ENCODE results near the gene ADAMTS7.
A peak's percentile ranks its signal among the peaks of the same experiment; 100 is the strongest.
"Not testable (repeated sequence)": the region's sequence is repeated elsewhere in the genome, so short reads cannot be mapped to it uniquely, and the experiment has no call there.

The ADAMTS7 gene

DNA sequence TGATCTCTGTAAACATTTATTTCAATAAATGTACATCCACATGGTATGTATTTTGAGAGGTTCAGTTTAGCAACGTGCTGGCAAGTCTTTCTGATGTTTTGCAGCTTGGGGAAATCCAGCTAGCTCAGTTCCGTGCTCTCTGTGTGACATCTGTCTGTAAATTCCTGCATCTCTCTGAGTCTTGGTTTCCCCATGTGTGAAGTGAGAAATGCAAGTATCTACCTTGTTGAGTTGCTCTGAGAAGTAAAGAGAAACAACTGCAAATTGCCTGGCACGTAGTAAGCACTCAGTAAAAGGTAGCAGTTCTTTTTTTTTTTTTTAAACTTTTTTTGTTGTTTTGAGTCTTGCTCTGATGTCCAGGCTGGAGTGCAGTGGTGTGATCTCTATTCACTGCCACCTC lies 31.3 kb upstream of the ADAMTS7 start:
- Histone ChIP-seq H3K27me3 (no peaks in the 10 kb centered on the region), H3K36me3 (no peaks in the 10 kb centered on the region), H3K4me1 (peaks cover 21 to 26% (median 22%) of the 10 kb centered on the region in 10 experiments), H3K4me2 (no peak overlapping the region), H4K20me1 (no peaks in the 10 kb centered on the region; a peak in 1 of 22 replicates), H3K4me3 (no peak overlapping the region), H3K27ac (0 out of 22 replicates have a peak overlapping the region, but pooled peaks of 1 of the 11 experiments have one; percentile 81), H3K9ac (no peak overlapping the region), H3K9me3 (replicated peaks in 1 of 11) (no peaks in the 10 kb centered on the region)
- no peak for TF ChIP-seq Cebpa-rat (IDR thresholded peaks at IDR 0.05)

DNA sequence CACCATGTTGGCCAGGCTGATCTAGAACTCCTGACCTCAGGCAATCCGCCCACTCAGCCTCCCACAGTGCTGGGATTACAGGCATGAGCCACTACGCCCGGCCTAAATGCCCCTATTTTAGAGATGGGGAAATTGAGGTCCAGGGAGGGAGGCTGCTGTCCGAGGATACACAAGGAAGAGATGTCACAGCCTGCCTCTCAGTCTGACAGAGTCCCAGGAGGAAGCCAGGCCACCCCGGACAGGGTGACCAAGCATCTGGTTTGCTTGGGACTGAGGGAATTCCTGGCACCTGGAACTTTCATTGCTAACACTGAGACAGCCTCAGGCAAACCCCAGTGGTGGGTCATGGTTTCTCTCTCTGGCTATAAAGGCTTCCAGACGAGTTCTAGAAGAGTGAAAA lies 30.6 kb upstream of the ADAMTS7 start:
- Histone ChIP-seq H3K4me2 (peak overlapping the region in 10 of 11 experiments; percentile 52 to 75 (median 66); a peak in 20 of 22 replicates), H3K4me1 (peaks cover 21 to 26% (median 22%) of the 10 kb centered on the region in 10 experiments), H3K4me3 (no peak overlapping the region), H3K27ac (peak overlapping the region in 1 of 11 experiments; percentile 81; a peak in 1 of 22 replicates), H3K36me3 (no peaks in the 10 kb centered on the region), H4K20me1 (no peaks in the 10 kb centered on the region; a peak in 1 of 22 replicates), H3K9ac (no peak overlapping the region), H3K9me3 (replicated peaks in 1 of 11) (no peaks in the 10 kb centered on the region), H3K27me3 (no peaks in the 10 kb centered on the region)
- no peak for TF ChIP-seq Cebpa-rat (IDR thresholded peaks at IDR 0.05)

DNA sequence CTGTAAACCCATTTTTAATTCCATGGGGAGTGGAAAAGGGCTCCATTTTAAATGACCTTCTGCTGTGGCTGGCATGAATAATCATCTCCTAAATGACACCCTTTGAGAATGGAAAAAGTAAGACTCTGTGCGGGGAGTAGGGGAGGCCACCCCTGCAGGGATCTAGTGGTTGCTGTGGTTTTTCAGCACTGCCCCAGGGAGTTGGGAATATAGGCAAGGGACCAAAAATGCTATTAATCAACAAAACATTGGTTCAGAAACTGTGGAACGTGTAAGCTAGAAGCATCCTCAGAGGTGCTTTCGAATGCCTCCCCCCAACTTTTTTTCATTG lies 30.1 kb upstream of the ADAMTS7 start:
- TF ChIP-seq Cebpa-rat (IDR thresholded peaks at IDR 0.05) = no peak

GRCh38 chr15:78840661-78841375 lies 29.6 kb upstream of the ADAMTS7 start:
- H3K27ac ChIP-seq = peak overlapping the region in 7 of 11 experiments; percentile 23 to 81 (median 42); a peak in 9 of 22 replicates
- no peak for TF ChIP-seq Cebpa-rat (IDR thresholded peaks at IDR 0.05)
- H3K4me3 ChIP-seq = no peak overlapping the region
- H3K36me3 ChIP-seq = no peaks in the 10 kb centered on the region
- no peaks in the 10 kb centered on the region for H3K9me3 ChIP-seq (replicated peaks in 1 of 11)
- peak overlapping the region in 2 of 11 experiments; percentile 8 to 66; a peak in 3 of 22 replicates for H3K9ac ChIP-seq
- no peaks in the 10 kb centered on the region; a peak in 1 of 22 replicates for H4K20me1 ChIP-seq
- no peaks in the 10 kb centered on the region for H3K27me3 ChIP-seq
- peaks cover 21 to 26% (median 22%) of the 10 kb centered on the region in 10 experiments for H3K4me1 ChIP-seq
- peak overlapping the region; percentile 52 to 75 (median 63) for H3K4me2 ChIP-seq

More for the DNA sequence above, 30.1 kb upstream of the ADAMTS7 start:
- Histone ChIP-seq H3K4me1 (peaks cover 21 to 26% (median 22%) of the 10 kb centered on the region in 10 experiments), H3K9me3 (replicated peaks in 1 of 11) (no peaks in the 10 kb centered on the region), H3K27ac (peak overlapping the region in 5 of 11 experiments; percentile 27 to 81 (median 38); a peak in 6 of 22 replicates), H4K20me1 (no peaks in the 10 kb centered on the region; a peak in 1 of 22 replicates), H3K4me3 (no peak overlapping the region), H3K9ac (peak overlapping the region in 1 of 11 experiments; percentile 66; a peak in 3 of 22 replicates), H3K27me3 (no peaks in the 10 kb centered on the region), H3K4me2 (peak overlapping the region; percentile 52 to 75 (median 63)), H3K36me3 (no peaks in the 10 kb centered on the region)

- not testable (repeated sequence) for H4K20me1 ChIP-seq; H3K9ac ChIP-seq; H3K4me2 ChIP-seq; H3K27ac ChIP-seq; H3K27me3 ChIP-seq; H3K4me3 ChIP-seq; H3K36me3 ChIP-seq; H3K9me3 ChIP-seq (replicated peaks in 1 of 11)
- peaks cover 21 to 26% (median 22%) of the 10 kb centered on the region in 10 experiments for H3K4me1 ChIP-seq
Observed at GRCh38 chr15:78839151-78839550, 27.9 kb upstream of the ADAMTS7 start.

DNA sequence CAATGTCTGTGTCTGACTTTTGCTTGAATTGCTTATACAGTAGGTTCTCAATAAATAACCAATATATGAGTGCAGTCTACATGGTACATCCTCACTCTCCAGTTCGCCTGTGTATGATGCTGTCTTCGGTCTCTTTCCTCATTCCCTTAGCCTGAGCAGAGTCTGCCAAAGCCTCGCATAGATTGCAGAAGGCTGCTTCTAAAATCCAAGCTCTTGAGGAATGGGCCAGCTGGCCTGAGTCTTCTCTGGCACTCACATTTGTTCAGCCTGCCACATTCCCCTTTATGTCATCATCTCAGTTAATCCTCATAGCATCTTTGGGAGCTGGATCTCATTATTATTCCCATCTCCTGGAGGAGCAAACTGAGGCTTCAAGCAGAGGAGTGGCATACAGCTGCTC lies 27.2 kb upstream of the ADAMTS7 start:
- peaks cover 21 to 26% (median 22%) of the 10 kb centered on the region in 10 experiments for H3K4me1 ChIP-seq
- H3K27me3 ChIP-seq = no peaks in the 10 kb centered on the region
- H3K9me3 ChIP-seq (replicated peaks in 1 of 11) = no peaks in the 10 kb centered on the region
- no peaks in the 10 kb centered on the region for H3K36me3 ChIP-seq
- TF ChIP-seq Cebpa-rat (IDR thresholded peaks at IDR 0.05) = no peak
- H3K27ac ChIP-seq = no peak overlapping the region
- no peak overlapping the region for H3K9ac ChIP-seq
- H3K4me2 ChIP-seq = no peak overlapping the region
- no peaks in the 10 kb centered on the region; a peak in 1 of 22 replicates for H4K20me1 ChIP-seq
- H3K4me3 ChIP-seq = no peak overlapping the region

GRCh38 chr15:78837543-78837942 lies 26.3 kb upstream of the ADAMTS7 start:
- Histone ChIP-seq H3K9me3 (replicated peaks in 1 of 11) (no peaks in the 10 kb centered on the region), H3K4me2 (no peak overlapping the region), H4K20me1 (no peaks in the 10 kb centered on the region; a peak in 1 of 22 replicates), H3K27ac (no peak overlapping the region), H3K9ac (no peak overlapping the region), H3K27me3 (no peaks in the 10 kb centered on the region), H3K4me3 (no peak overlapping the region), H3K36me3 (no peaks in the 10 kb centered on the region), H3K4me1 (peaks cover 21 to 26% (median 22%) of the 10 kb centered on the region in 10 experiments)
- TF ChIP-seq Cebpa-rat (IDR thresholded peaks at IDR 0.05) = no peak

GRCh38 chr15:78837131-78837530 lies 25.9 kb upstream of the ADAMTS7 start:
- H3K9me3 ChIP-seq (replicated peaks in 1 of 11) = no peaks in the 10 kb centered on the region
- H3K4me1 ChIP-seq = peaks cover 20 to 25% (median 22%) of the 10 kb centered on the region in 10 experiments
- no peak overlapping the region for H3K4me2 ChIP-seq
- no peak overlapping the region for H3K9ac ChIP-seq
- no peaks in the 10 kb centered on the region for H3K36me3 ChIP-seq
- H4K20me1 ChIP-seq = no peaks in the 10 kb centered on the region; a peak in 1 of 22 replicates
- H3K4me3 ChIP-seq = no peak overlapping the region
- no peak overlapping the region for H3K27ac ChIP-seq
- H3K27me3 ChIP-seq = no peaks in the 10 kb centered on the region
- no peak for TF ChIP-seq Cebpa-rat (IDR thresholded peaks at IDR 0.05)

GRCh38 chr15:78836333-78836732 lies 25.1 kb upstream of the ADAMTS7 start:
- no peaks in the 10 kb centered on the region for H3K27me3 ChIP-seq
- no peaks in the 10 kb centered on the region; a peak in 1 of 22 replicates for H4K20me1 ChIP-seq
- no peak overlapping the region for H3K9ac ChIP-seq
- H3K9me3 ChIP-seq (replicated peaks in 1 of 11) = no peaks in the 10 kb centered on the region
- no peak for TF ChIP-seq Cebpa-rat (IDR thresholded peaks at IDR 0.05)
- H3K36me3 ChIP-seq = no peaks in the 10 kb centered on the region
- H3K27ac ChIP-seq = no peak overlapping the region
- H3K4me2 ChIP-seq = no peak overlapping the region
- H3K4me3 ChIP-seq = no peak overlapping the region
- H3K4me1 ChIP-seq = peaks cover 12 to 20% (median 15%) of the 10 kb centered on the region in 10 experiments

All from BLaER1 treated with 17β-estradiol and CSF1 and Interleukin-3, amounts not matched to agents 10 nM and 100 nM (cell line).